HUES64 (cell line): Measurements from ENCODE around the gene RPL32.

Experiments used
- H3K27ac ChIP-seq: 2 replicates; pipeline ENCODE4 v1.7.0; 2013; ENCODE audit warnings: low read depth, low read length, inconsistent platforms
- H3K27me3 ChIP-seq: 2 replicates; pipeline ENCODE4 v1.6.1; 2013; ENCODE audit warnings: mild to moderate bottlenecking, low read length; ENCODE audit not compliant: insufficient read depth
- H3K36me3 ChIP-seq: 2 replicates; pipeline ENCODE4 v1.6.1; 2013; ENCODE audit warnings: mild to moderate bottlenecking, low read length; ENCODE audit not compliant: insufficient read depth
- H3K4me1 ChIP-seq: 2 replicates; pipeline ENCODE4 v1.6.1; 2013; ENCODE audit warnings: mild to moderate bottlenecking, low read length, moderate library complexity; ENCODE audit not compliant: insufficient read depth
- H3K4me3 ChIP-seq: 2 replicates; pipeline ENCODE4 v1.5.1; 2013; ENCODE audit warnings: mild to moderate bottlenecking, low read length, moderate library complexity
- H3K9ac ChIP-seq: 2 replicates; pipeline ENCODE4 v1.6.1; 2013; ENCODE audit warnings: mild to moderate bottlenecking, low read depth, low read length
- H3K9me3 ChIP-seq: 2 replicates; pipeline ENCODE4 v1.6.1; 2013; ENCODE audit warnings: low read depth, low read length; ENCODE audit not compliant: insufficient read depth
- WGBS: fragments of 150-250, 120-280 bp; methylation state at CpG from one replicate; pipeline ENCODE4 v1.1.7; 2013; ENCODE audit warnings: missing lambda C conversion rate; 5-methylcytosine and 5-hydroxymethylcytosine counted together

Gene RPL32

DNA sequence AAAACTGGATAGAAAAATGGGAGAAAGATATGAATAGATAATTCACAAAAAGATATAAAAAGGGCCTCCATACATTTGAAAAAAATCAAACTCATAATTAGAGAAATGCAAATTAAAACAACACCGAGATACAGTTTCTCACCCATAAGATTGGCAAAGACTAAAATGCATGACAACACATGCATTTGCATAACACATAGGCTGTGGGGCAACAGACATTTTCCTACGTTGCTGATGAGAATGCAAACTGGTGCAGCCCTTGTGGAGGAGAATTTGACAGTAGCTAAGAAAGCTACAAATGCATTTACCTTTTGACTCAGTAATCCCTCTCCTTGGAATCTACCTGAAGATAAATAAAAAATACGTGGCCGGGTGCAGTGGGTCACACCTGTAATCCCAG lies 56.3 kb downstream of the RPL32 start:
- Histone ChIP-seq H3K36me3 (no peaks in the 10 kb centered on the region), H3K27ac (no peak overlapping the region), H3K4me3 (no peak overlapping the region), H3K27me3 (no peaks in the 10 kb centered on the region), H3K4me1 (0 out of 2 replicates have a peak, but pooled peaks cover 4% of the 10 kb centered on the region), H3K9me3 (no peaks in the 10 kb centered on the region), H3K9ac (no peak overlapping the region)
- WGBS: 28% methylated on average over 4 of the region's 4 CpGs
